Vagina (tissue), 2 donors: ENCODE data around the gene MYH4.

Experiments
- CTCF ChIP-seq, 3 experiments: fragments of 450-650 bp in 2 of 3; fragments of 200-600 bp in 1 of 3; sonication (generic) in 1 of 3; IDR thresholded peaks; one replicate each; pipeline ENCODE4 v1.5.1; 2017 to 2019; ENCODE audit warnings: antibody characterized with exemption in 3 of 3, mild to moderate bottlenecking in 2 of 3, moderate library complexity in 2 of 3
- POLR2A ChIP-seq, 2 donors: fragments of 450-650 bp; IDR thresholded peaks; one replicate each; pipeline ENCODE4 v1.6.1; 2017; ENCODE audit warnings: antibody characterized with exemption in 2 of 2, mild to moderate bottlenecking in 2 of 2, moderate library complexity in 2 of 2
- POLR2AphosphoS5 ChIP-seq, 2 donors: sonication (generic); formaldehyde crosslinking; IDR thresholded peaks; one replicate each; pipeline ENCODE4 v1.9.0; 2017; ENCODE audit warnings: antibody characterized with exemption in 2 of 2, mild to moderate bottlenecking in 2 of 2, low read depth in 1 of 2; ENCODE audit not compliant: insufficient read depth in 1 of 2

DNA sequence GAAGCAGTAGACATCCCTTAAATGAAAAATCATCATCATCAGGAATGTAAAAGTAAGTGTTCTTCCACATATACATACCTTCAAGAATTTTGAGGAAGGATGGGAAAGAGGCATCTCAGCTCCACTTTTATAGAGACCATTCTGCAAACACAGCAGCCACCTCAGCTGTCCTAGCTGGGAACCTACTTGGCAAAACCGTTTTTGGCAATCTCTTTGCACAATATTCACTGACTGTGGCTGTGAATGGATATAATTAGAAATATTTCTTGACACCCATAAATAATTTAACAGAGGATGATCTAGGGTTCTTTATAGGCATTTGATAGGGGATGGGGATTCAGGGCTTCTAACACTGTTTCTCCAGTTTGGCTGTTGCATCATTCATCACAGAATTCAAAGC, at the start of gene MYH4:
- TF ChIP-seq CTCF (IDR thresholded peaks at IDR 0.05) (no peak), POLR2A (IDR thresholded peaks at IDR 0.05) (no peak), POLR2AphosphoS5 (IDR thresholded peaks at IDR 0.05; ENCODE audit: insufficient read depth in 1 of 2, low read depth in 1 of 2) (no peak)
